Esophagus (tissue), 2 donors: ENCODE data around the gene SNX10. TPM values are rescaled to one million over a fixed set of nuclear protein-coding genes. Genes with fewer than 3 reads are reported as not detected.

Source experiments
- H3K27ac ChIP-seq, 2 donors: one replicate each; pipeline ENCODE4 v1.5.1; 2013; ENCODE audit warnings: low read depth in 2 of 2, mild to moderate bottlenecking in 2 of 2, inconsistent platforms in 1 of 2, low read length in 1 of 2, moderate library complexity in 1 of 2
- H3K27me3 ChIP-seq, 2 donors: one replicate each; pipeline ENCODE4 v1.6.1; 2013; ENCODE audit warnings: low read length in 2 of 2, control low read depth in 1 of 2, mild to moderate bottlenecking in 1 of 2; ENCODE audit not compliant: insufficient read depth in 2 of 2, control insufficient read depth in 1 of 2
- H3K36me3 ChIP-seq, 2 donors: one replicate each; pipeline ENCODE4 v1.6.1; 2013; ENCODE audit warnings: low read length in 1 of 2; ENCODE audit not compliant: control insufficient read depth in 2 of 2, insufficient read depth in 2 of 2
- H3K4me1 ChIP-seq, 2 donors: one replicate each; pipeline ENCODE4 v1.6.1; 2013; ENCODE audit warnings: low read length in 1 of 2; ENCODE audit not compliant: control insufficient read depth in 2 of 2, insufficient read depth in 2 of 2
- H3K4me3 ChIP-seq, 2 donors: one replicate each; pipeline ENCODE4 v1.5.1; 2013; ENCODE audit warnings: low read length in 2 of 2, mild to moderate bottlenecking in 2 of 2, low read depth in 1 of 2, moderate library complexity in 1 of 2
- H3K9me3 ChIP-seq, 2 donors: one replicate each; pipeline ENCODE4 v1.6.1; 2013; ENCODE audit warnings: mild to moderate bottlenecking in 2 of 2, low read depth in 1 of 2, low read length in 1 of 2, moderate library complexity in 1 of 2; ENCODE audit not compliant: control insufficient read depth in 2 of 2, insufficient read depth in 1 of 2
- WGBS, 2 donors: extraction: QIAGEN DNeasy Blood & Tissue Kit; methylation state at CpG; one replicate each; pipeline ENCODE4 v1.1.7; 2013; 5-methylcytosine and 5-hydroxymethylcytosine counted together
- polyA plus RNA-seq, 2 donors: library from polyadenylated mRNA; stranded (reverse); fragments of 200-250 nt; gene quantifications; one replicate each; pipeline ENCODE4 v1.2.3, GENCODE V29; 2013
- donor health status: healthy with polysubstance abuse.
- donor health status: Bipolar disorder and iron deficiency.

Gene SNX10
- polyA plus RNA-seq, 2 donors, result 0.44 to 0.61 TPM

DNA sequence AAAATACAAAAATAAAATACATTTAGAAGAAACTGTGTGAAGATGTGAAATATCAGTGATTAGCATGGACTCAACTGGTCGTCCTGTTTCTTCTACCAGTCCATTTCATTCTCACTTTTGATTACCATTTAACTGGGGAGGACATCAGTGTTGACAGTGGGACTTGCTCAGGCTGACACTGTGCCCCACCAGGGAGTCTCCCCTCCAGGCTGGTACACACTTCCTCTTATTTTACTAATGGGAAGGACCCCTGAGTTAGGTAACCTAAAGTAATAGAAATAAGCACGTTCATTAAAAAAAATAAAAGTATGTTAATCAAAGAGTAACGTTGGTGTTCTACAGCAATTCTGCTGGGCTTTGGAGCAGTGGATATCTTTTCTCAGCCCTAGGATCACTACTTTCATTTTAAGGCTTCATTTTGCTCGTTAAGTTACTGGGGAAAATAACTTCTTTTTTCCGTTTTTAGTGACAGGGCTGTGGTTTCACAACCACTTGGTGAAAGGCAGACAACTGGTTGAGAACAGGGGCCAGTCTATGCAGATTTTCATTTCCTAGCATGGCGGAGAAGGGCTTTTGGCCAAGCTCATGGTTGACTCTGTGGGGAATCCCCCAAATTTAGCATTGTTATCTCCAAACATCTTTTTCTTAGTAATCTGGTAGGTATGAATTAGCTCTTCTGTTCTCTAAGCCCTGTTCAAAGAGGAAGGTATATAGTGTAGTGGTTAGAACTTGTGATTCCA lies 2.1 kb downstream of the SNX10 start:
- Histone ChIP-seq H3K9me3 (no peaks in the 10 kb centered on the region), H3K4me3 (no peak overlapping the region), H3K36me3 (no peaks in the 10 kb centered on the region), H3K27ac (no peak overlapping the region), H3K4me1 (no peaks in the 10 kb centered on the region), H3K27me3 (no peaks in the 10 kb centered on the region)
- 71 to 78% methylated on average over 6 of the region's 6 CpGs for WGBS, 2 donors

GRCh38 chr7:26295015-26295414 lies 3.4 kb downstream of the SNX10 start:
- Histone ChIP-seq H3K27ac (no peak overlapping the region), H3K4me3 (no peak overlapping the region), H3K9me3 (no peaks in the 10 kb centered on the region), H3K27me3 (no peaks in the 10 kb centered on the region), H3K4me1 (no peaks in the 10 kb centered on the region), H3K36me3 (no peaks in the 10 kb centered on the region)

DNA sequence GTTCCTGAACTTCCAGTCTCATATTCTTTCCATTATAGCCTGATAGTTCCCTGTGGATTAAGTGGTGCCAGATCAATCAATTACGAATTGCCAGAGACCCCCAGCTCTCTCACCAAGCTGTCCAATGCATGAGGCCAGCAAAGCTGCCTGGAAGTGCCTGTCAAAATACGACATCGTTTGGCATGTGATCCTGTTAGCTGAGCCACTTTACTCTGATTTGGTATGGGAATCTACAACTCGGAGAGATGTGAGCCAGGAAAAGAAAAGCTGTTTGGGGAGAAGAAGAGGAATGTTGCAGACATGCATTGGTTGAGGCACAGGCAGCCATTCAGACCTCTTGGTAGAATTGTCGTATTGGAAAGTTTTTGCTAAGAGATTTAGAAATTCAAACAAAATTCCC lies 3.9 kb downstream of the SNX10 start:
- no peaks in the 10 kb centered on the region for H3K4me1 ChIP-seq
- no peak overlapping the region for H3K4me3 ChIP-seq
- H3K27ac ChIP-seq, result no peak overlapping the region
- 91% methylated on average over 5 of the region's 5 CpGs for WGBS, 2 donors
- H3K9me3 ChIP-seq, result no peaks in the 10 kb centered on the region
- no peaks in the 10 kb centered on the region for H3K36me3 ChIP-seq
- no peaks in the 10 kb centered on the region for H3K27me3 ChIP-seq

GRCh38 chr7:26298472-26299058 lies 6.9 kb downstream of the SNX10 start:
- no peak overlapping the region for H3K27ac ChIP-seq
- H3K36me3 ChIP-seq, result no peaks in the 10 kb centered on the region
- no peak overlapping the region for H3K4me3 ChIP-seq
- H3K27me3 ChIP-seq, result no peaks in the 10 kb centered on the region
- no peaks in the 10 kb centered on the region for H3K4me1 ChIP-seq
- WGBS, 2 donors, result 85 to 87% methylated on average over 7 of the region's 7 CpGs
- H3K9me3 ChIP-seq, result no peaks in the 10 kb centered on the region

DNA sequence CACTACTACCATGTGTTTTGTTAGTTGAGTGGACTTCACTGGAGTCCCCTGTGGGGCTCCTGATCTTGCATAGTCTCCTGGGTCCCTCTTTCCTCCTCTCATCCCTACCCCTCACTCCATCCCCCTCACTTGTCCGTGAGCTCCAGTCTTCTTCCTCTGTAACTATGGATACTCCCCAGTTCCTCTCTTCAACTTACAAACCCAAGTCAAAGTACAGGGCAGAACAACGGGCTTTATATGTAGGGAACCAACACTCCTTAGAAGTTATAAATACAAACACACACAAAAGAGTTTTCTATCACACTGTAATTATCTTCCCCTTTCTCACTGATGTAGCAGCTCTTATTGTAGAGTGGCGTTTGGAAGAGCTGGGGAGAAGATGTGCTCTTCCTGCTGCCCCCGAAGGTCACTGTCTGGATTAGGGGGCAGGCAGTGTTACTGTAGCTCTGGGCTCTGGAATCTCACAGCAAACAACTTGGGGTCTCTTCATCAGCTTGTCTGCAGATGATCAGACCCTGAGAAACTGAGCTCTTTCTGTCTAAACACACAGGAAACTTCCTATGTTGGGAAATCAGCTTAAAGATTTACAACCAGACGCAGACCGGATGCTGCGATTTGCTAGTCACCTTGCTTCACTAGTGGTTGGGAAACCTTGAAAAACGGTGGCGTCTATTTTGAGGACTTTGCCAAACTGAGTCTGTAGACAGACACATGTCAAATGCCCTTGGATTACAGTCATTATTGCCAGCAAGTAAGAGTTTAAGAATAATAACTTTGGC lies 13.6 kb downstream of the SNX10 start:
- no peaks in the 10 kb centered on the region for H3K27me3 ChIP-seq
- no peaks in the 10 kb centered on the region for H3K36me3 ChIP-seq
- H3K4me1 ChIP-seq, result no peaks in the 10 kb centered on the region
- H3K4me3 ChIP-seq, result no peak overlapping the region
- H3K9me3 ChIP-seq, result no peaks in the 10 kb centered on the region
- WGBS, 2 donors, result 79 to 83% methylated on average over 9 of the region's 9 CpGs
- H3K27ac ChIP-seq, result no peak overlapping the region

DNA sequence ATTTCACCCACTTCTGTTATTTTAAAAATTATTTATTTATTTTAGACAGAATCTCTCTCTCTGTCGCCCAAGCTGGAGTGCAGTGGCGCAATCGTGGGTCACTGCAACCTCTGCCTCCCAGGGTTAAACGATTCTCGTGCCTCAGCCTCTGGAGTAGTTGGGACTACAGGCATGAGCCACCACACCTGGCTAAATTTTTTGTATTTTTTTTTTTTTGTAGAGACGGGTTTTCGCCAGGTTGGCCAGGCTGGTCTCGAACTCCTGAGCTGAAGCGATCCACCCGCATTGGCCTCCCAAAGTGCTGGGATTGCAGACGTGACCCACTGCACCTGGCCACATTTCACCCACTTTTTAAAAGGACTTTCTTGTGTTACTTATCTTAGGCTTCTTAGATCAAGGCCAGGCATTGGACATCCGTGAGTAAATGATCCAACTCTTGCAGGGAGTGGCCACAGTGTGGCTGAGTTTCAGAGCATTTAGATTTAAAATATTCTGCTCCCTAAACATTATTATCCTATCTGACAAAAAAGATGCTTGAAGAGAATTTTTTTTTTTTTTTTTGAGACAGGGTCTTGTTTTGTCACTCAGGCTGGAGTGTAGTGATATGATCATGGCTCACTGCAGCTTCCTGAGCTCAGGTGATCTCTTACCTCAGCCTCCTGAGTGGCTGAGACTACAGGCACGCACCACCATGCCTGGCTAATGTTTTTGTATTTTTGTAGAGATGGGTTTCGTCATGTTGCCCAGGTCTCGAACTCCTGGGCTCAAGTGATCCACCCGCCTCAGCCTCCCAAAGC lies 14.4 kb downstream of the SNX10 start:
- Histone ChIP-seq H3K27me3 (no peaks in the 10 kb centered on the region), H3K36me3 (no peaks in the 10 kb centered on the region), H3K4me1 (no peaks in the 10 kb centered on the region), H3K4me3 (no peak overlapping the region), H3K27ac (no peak overlapping the region), H3K9me3 (no peaks in the 10 kb centered on the region)
- WGBS, 2 donors, result 88 to 92% methylated on average over 16 of the region's 16 CpGs

GRCh38 chr7:26306790-26307189 lies 15.1 kb downstream of the SNX10 start:
- no peak overlapping the region for H3K4me3 ChIP-seq
- WGBS, 2 donors, result 85 to 91% methylated on average over 3 of the region's 3 CpGs
- H3K4me1 ChIP-seq, result no peaks in the 10 kb centered on the region
- H3K9me3 ChIP-seq, result no peaks in the 10 kb centered on the region
- H3K36me3 ChIP-seq, result no peaks in the 10 kb centered on the region
- no peak overlapping the region for H3K27ac ChIP-seq
- no peaks in the 10 kb centered on the region for H3K27me3 ChIP-seq

DNA sequence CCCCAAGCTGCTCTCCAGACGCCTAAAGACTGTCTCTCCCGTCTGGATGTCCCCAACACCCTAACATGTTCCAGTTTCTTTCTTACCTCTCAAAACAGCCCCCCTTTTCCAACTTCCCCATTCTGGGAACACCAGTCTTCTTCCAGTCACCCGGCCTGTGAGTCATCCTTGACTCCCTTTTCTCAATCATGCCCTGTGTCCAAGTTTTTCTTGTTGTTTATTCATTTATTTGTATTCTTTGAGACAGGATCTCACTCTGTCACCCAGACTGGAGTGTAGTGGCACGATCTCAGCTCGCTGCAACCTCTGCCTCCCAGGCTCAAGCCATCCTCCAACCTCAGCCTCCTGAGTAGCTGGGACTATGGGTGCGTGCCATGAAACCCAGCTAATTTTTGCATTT lies 15.6 kb downstream of the SNX10 start:
- 68 to 80% methylated on average over 6 of the region's 6 CpGs for WGBS, 2 donors
- no peaks in the 10 kb centered on the region for H3K27me3 ChIP-seq
- H3K27ac ChIP-seq, result no peak overlapping the region
- H3K4me1 ChIP-seq, result no peaks in the 10 kb centered on the region
- H3K4me3 ChIP-seq, result no peak overlapping the region
- no peaks in the 10 kb centered on the region for H3K36me3 ChIP-seq
- no peaks in the 10 kb centered on the region for H3K9me3 ChIP-seq

- Histone ChIP-seq H3K36me3 (no peaks in the 10 kb centered on the region), H3K4me1 (no peaks in the 10 kb centered on the region), H3K9me3 (no peaks in the 10 kb centered on the region), H3K27me3 (no peaks in the 10 kb centered on the region), H3K4me3 (no peak overlapping the region), H3K27ac (no peak overlapping the region)
- WGBS, 2 donors, result 92 to 96% methylated on average over 1 of the region's 1 CpG
Observed at GRCh38 chr7:26307791-26308190, 16.1 kb downstream of the SNX10 start.
